ENCODE measurements around the gene COG5. TPM values are rescaled to one million over a fixed set of nuclear protein-coding genes. Genes with fewer than 3 reads are reported as not detected.

Gene COG5
- polyA plus RNA-seq, 1 of the 3 experiments (the other 2 are of a cell fraction): 21.2 TPM

DNA sequence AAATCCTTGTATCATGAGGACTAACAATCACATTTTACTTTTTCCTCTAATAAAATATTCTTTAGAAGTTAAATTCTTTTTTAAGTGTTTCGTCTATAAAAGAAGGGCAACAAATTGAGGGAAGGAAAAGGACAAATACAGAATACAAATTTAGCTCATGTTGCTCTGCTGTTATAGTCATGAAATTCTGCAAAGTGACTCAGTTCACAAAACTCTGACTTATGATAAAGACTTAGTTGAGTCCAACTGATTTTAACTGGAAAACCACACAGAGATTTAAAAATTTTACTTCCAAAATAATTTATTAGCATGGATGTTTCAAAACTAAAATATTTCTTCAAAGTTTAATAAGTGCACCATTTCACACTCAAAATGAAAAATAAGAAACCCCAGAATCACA, 168.9 kb downstream of the COG5 start:
- H3K9me3 ChIP-seq: no peaks in the 10 kb centered on the region
- no peak overlapping the region for H3K9ac ChIP-seq
- CTCF ChIA-PET: interaction anchor here (1.0 to 1.5 kb wide), 2 partner anchors 10 to 337 kb away, joined by 3 read pairs; no protein-coding TSS in a partner anchor
- H3K4me3 ChIP-seq (ENCODE audit: low read depth in 2 of 2, low read length in 1 of 2): no peak overlapping the region
- H3K27me3 ChIP-seq (ENCODE audit: insufficient read depth): no peaks in the 10 kb centered on the region
- POLR2A ChIA-PET: no interaction called here
- 74% methylated on average over 1 of the region's 1 CpG for whole genome bisulfite sequencing (ENCODE audit: low lambda C conversion rate)
- TF ChIP-seq JUND (IDR thresholded peaks at IDR 0.05): peak; percentile 27; the same call in 1 of the 2 replicates
- no peak for TF ChIP-seq SIN3A (IDR thresholded peaks at IDR 0.05; ENCODE audit: borderline replicate concordance, low read depth, low read length)
- 0 out of 4 replicates have a peak, but pooled peaks of 1 of the 2 experiments have one; percentile 21 for TF ChIP-seq EP300 (IDR thresholded peaks at IDR 0.05; ENCODE audit: borderline replicate concordance in 1 of 2, low read depth in 1 of 2, low read length in 1 of 2)
- TF ChIP-seq CHD2 (IDR thresholded peaks at IDR 0.05; ENCODE audit: low read length, partially characterized antibody): no peak
- TF ChIP-seq RCOR1 (IDR thresholded peaks at IDR 0.05; ENCODE audit: low read length): no peak
- no peak for TF ChIP-seq TAF1 (IDR thresholded peaks at IDR 0.05; ENCODE audit: borderline replicate concordance, low read depth, low read length)
- peak; percentile 39; the same call in 1 of the 2 replicates for TF ChIP-seq FOSL2 (IDR thresholded peaks at IDR 0.05; ENCODE audit: borderline replicate concordance, low read depth)
- H3K9me2 ChIP-seq: no peaks in the 10 kb centered on the region
- H3K36me3 ChIP-seq (replicated peaks in 1 of 2; ENCODE audit: control insufficient read depth in 1 of 2, insufficient read depth in 2 of 2, low read length in 1 of 2): peaks cover 0 to 1% of the 10 kb centered on the region in 2 experiments
- H3K4me2 ChIP-seq: no peak overlapping the region
- DNase-seq: no peak
- H3K79me2 ChIP-seq (ENCODE audit: insufficient read depth): no peaks in the 10 kb centered on the region
- H3K27ac ChIP-seq (ENCODE audit: low read depth in 2 of 2, low read length in 1 of 2): peak overlapping the region in 1 of 2 experiments; percentile 45; a peak in 3 of 4 replicates
- peaks cover 0 to 13% of the 10 kb centered on the region in 2 experiments; a peak in 3 of 4 replicates for H3K4me1 ChIP-seq (ENCODE audit: control insufficient read depth in 1 of 2, insufficient read depth in 2 of 2, low read depth in 1 of 2, low read length in 1 of 2)
- no peak overlapping the region for H2AFZ ChIP-seq (ENCODE audit: low read depth)
- H3F3A ChIP-seq (replicated peaks; ENCODE audit: insufficient read depth): peaks cover 10% of the 10 kb centered on the region
- H4K20me1 ChIP-seq (ENCODE audit: insufficient read depth): no peaks in the 10 kb centered on the region

DNA sequence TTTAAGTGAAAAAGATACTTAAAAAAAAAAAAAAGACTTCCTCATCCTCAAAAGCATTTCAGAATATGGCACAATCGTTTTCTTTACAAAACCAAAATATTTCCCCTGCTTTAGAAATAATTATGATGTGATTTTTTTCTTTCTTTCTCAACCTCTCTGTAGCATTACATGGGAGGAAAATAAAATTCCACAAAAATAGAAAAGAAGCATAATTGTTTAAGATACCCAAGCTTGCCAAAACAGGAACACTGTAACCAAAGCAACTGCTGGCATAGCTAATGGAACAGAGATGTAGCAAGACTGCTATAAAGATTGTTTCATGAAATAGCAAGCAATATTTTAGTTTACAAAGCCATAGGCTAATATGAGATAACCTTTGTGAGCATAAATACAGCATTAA, 169.4 kb downstream of the COG5 start:
- H3K27me3 ChIP-seq (ENCODE audit: insufficient read depth): no peaks in the 10 kb centered on the region
- H3K9me3 ChIP-seq: no peaks in the 10 kb centered on the region
- no peak for DNase-seq
- no peak overlapping the region for H3K4me2 ChIP-seq
- H3K4me3 ChIP-seq (ENCODE audit: low read depth in 2 of 2, low read length in 1 of 2): no peak overlapping the region
- no peak overlapping the region for H2AFZ ChIP-seq (ENCODE audit: low read depth)
- WGBS (ENCODE audit: low lambda C conversion rate): 83% methylated on average over 1 of the region's 1 CpG
- H3K79me2 ChIP-seq (ENCODE audit: insufficient read depth): no peaks in the 10 kb centered on the region
- no peaks in the 10 kb centered on the region for H3K9me2 ChIP-seq
- peaks cover 10% of the 10 kb centered on the region for H3F3A ChIP-seq (replicated peaks; ENCODE audit: insufficient read depth)
- ChIA-PET POLR2A (no interaction called here), CTCF (interaction anchor here (1.0 to 1.6 kb wide), 2 partner anchors 9 to 337 kb away, joined by 3 to 6 read pairs; no protein-coding TSS in a partner anchor)
- no peaks in the 10 kb centered on the region for H3K36me3 ChIP-seq (replicated peaks in 1 of 2; ENCODE audit: control insufficient read depth in 1 of 2, insufficient read depth in 2 of 2, low read length in 1 of 2)
- no peaks in the 10 kb centered on the region for H4K20me1 ChIP-seq (ENCODE audit: insufficient read depth)
- peak overlapping the region in 1 of 2 experiments; percentile 45; a peak in 1 of 4 replicates for H3K27ac ChIP-seq (ENCODE audit: low read depth in 2 of 2, low read length in 1 of 2)
- H3K4me1 ChIP-seq (ENCODE audit: control insufficient read depth in 1 of 2, insufficient read depth in 2 of 2, low read depth in 1 of 2, low read length in 1 of 2): peaks cover 0 to 16% of the 10 kb centered on the region in 2 experiments; a peak in 3 of 4 replicates
- TF ChIP-seq, protein P1, sequence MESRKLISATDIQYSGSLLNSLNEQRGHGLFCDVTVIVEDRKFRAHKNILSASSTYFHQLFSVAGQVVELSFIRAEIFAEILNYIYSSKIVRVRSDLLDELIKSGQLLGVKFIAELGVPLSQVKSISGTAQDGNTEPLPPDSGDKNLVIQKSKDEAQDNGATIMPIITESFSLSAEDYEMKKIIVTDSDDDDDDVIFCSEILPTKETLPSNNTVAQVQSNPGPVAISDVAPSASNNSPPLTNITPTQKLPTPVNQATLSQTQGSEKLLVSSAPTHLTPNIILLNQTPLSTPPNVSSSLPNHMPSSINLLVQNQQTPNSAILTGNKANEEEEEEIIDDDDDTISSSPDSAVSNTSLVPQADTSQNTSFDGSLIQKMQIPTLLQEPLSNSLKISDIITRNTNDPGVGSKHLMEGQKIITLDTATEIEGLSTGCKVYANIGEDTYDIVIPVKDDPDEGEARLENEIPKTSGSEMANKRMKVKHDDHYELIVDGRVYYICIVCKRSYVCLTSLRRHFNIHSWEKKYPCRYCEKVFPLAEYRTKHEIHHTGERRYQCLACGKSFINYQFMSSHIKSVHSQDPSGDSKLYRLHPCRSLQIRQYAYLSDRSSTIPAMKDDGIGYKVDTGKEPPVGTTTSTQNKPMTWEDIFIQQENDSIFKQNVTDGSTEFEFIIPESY (IDR thresholded peaks at IDR 0.05; ENCODE audit: borderline replicate concordance, low read depth): no peak
- TF ChIP-seq, protein P2, sequence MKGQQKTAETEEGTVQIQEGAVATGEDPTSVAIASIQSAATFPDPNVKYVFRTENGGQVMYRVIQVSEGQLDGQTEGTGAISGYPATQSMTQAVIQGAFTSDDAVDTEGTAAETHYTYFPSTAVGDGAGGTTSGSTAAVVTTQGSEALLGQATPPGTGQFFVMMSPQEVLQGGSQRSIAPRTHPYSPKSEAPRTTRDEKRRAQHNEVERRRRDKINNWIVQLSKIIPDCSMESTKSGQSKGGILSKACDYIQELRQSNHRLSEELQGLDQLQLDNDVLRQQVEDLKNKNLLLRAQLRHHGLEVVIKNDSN (IDR thresholded peaks at IDR 0.05; ENCODE audit: borderline replicate concordance, low read depth): no peak
- TF ChIP-seq, protein P3, sequence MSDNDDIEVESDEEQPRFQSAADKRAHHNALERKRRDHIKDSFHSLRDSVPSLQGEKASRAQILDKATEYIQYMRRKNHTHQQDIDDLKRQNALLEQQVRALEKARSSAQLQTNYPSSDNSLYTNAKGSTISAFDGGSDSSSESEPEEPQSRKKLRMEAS (IDR thresholded peaks at IDR 0.05; ENCODE audit: low read depth): no peak
- no peak for TF ChIP-seq YY1 (IDR thresholded peaks at IDR 0.05; ENCODE audit: low read depth)
- TF ChIP-seq NFIC (IDR thresholded peaks at IDR 0.05; ENCODE audit: borderline replicate concordance): no peak
- no peak overlapping the region for H3K9ac ChIP-seq

Data from SK-N-SH (cell line).